Colonic mucosa (tissue), 4 donors: ENCODE measurements around the gene MTSS2. TPM values are rescaled to one million over a fixed set of nuclear protein-coding genes. Genes with fewer than 3 reads are reported as not detected.

Experiments used
- DNase-seq: peaks from one replicate; pipeline ENCODE4 v3.0.0-alpha.2; 2020
- H3K27ac ChIP-seq: fragments of 200-600 bp; one replicate; pipeline ENCODE4 v1.8.0; 2021
- H3K27me3 ChIP-seq: fragments of 200-600 bp; one replicate; pipeline ENCODE4 v1.8.0; 2021
- H3K36me3 ChIP-seq: fragments of 200-600 bp; one replicate; pipeline ENCODE4 v1.8.0; 2021
- H3K4me1 ChIP-seq: fragments of 200-600 bp; one replicate; pipeline ENCODE4 v1.8.0; 2021; ENCODE audit warnings: mild to moderate bottlenecking
- H3K4me3 ChIP-seq: fragments of 200-600 bp; one replicate; pipeline ENCODE4 v1.8.0; 2021
- H3K9ac ChIP-seq, 2 donors: one replicate each; pipeline ENCODE4 v1.7.0; 2013; ENCODE audit warnings: control low read depth in 2 of 2, low read depth in 2 of 2, low read length in 2 of 2
- H3K9me3 ChIP-seq: fragments of 200-600 bp; one replicate; pipeline ENCODE4 v1.8.0; 2021
- intact Hi-C: fragments of 100-400 bp; cut with DNase I; formaldehyde crosslinking; loops from one replicate; pipeline ENCODE4 v1.14.1; 2022
- total RNA-seq, 2 donors: library from RNA; stranded (reverse); fragmentation: NEBNext Ultra II Directional in 1 of 2; extraction: Animal tissue kit (Norgen Biotek cat#: 25700) in 1 of 2; gene quantifications; one replicate each; pipeline ENCODE4 v1.2.1, GENCODE V29; 2021
- TF ChIP-seq, protein P1 (sequence below): fragments of 200-600 bp; IDR thresholded peaks from one replicate; pipeline ENCODE4 v1.8.0; 2022; ENCODE audit warnings: antibody characterized with exemption, mild to moderate bottlenecking
- donor health status: healthy.
- donor health status: DM: no; HTN: no; CAD: no.
- donor health status: DM: no; HTN: no; CAD: no.

The MTSS2 gene
- total RNA-seq, 2 donors from 2014 or later = 15.5 to 25.3 TPM

DNA sequence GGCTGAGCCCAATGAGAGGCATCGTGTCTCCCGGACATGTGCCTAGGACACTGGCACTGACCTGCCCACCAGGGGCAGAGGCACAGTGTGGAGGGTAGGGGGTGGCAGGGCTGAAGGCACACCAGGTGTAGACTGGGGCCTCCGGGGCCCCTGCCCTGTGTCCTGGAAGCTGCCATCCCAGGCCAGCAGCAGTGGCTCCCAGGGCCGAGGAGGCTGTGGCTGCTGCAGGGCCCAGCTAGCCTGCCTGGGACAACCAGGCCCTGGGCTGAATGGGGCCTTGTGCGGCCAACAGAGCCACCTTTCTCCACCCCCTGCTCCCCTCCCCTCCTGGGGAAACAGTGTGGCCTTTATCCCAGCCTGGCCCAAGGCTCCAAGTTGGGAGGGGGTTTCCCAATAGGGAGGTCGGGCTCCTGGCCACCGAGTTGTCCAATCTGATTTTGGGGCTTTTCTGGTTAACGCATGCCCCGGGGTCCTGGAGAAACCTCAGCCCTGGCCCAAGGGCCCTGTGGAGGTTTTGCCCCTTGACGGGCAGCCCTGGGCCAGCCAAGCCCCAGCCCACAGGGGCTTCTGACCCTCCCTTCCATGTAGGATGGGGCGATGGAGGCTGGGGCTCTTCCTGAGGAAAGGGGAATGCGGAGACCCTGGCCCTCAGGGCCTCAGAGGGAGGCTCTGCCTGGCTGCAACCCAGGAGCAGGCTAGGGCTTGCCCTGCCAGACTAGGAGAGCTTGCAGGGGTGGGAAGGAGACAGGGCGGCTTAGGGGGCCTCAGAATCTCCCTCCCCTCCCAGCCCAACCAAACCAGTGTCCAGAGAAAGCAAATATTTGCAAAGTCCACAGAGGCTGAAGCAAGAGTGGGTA, 4.2 kb downstream of the MTSS2 start:
- Histone ChIP-seq H3K27me3 (no peaks in the 10 kb centered on the region), H3K4me1 (no peaks in the 10 kb centered on the region), H3K9me3 (no peaks in the 10 kb centered on the region), H3K4me3 (no peak overlapping the region), H3K36me3 (no peaks in the 10 kb centered on the region), H3K27ac (no peak overlapping the region), H3K9ac (peak overlapping the region in 1 of 2 donors; percentile 46)
- no peak for DNase-seq
- intact Hi-C loops = loop anchor here (2.0 kb wide), 1 partner anchor 89 kb away; no protein-coding TSS in a partner anchor
- TF ChIP-seq, protein P1, sequence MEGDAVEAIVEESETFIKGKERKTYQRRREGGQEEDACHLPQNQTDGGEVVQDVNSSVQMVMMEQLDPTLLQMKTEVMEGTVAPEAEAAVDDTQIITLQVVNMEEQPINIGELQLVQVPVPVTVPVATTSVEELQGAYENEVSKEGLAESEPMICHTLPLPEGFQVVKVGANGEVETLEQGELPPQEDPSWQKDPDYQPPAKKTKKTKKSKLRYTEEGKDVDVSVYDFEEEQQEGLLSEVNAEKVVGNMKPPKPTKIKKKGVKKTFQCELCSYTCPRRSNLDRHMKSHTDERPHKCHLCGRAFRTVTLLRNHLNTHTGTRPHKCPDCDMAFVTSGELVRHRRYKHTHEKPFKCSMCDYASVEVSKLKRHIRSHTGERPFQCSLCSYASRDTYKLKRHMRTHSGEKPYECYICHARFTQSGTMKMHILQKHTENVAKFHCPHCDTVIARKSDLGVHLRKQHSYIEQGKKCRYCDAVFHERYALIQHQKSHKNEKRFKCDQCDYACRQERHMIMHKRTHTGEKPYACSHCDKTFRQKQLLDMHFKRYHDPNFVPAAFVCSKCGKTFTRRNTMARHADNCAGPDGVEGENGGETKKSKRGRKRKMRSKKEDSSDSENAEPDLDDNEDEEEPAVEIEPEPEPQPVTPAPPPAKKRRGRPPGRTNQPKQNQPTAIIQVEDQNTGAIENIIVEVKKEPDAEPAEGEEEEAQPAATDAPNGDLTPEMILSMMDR = no peak

DNA sequence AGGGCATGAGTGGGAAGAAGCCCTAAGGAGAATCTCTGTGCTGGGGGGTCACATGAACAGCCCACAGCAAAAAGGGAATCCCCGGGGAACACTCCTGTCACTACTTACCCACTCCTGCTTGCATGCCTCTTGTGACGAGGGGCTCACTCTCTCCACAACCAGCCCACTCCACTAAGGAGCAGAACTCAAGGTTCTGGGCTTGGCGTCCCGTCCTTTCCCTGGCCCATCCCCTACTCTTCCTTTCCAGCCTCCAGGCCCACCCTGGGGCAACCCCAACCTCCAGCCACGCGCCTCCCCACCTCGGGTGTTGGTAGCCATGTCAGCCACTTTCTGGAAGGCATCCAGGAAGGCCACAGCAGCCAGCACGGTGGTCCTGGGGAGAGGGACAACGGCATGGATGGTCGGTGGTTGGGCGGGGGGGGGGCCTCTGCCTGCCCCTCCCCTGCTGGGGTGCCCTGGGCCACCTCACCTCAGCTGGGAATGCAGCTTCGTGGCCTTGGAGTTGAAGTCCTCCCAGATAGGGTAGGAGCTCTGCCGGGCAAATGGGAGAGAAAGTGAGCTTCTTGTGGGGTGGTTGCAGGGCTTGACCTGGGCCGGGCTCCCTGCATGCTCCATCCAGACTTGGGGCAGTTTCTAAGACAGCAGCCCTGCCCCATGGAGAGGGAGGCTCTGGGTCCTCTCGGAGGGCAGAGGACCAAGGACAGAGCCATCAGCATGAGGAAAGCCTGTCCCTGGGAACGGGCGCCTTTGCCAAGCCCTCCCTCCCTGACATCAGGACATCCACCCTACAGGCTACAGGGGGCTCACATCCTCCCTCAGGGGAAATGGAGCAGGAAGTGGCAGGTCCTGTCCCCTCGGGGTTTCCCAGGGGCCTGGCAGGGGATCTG, 5.1 kb downstream of the MTSS2 start:
- Histone ChIP-seq H3K4me3 (no peak overlapping the region), H3K9ac (peak overlapping the region in 1 of 2 donors; percentile 6), H3K36me3 (no peaks in the 10 kb centered on the region), H3K4me1 (no peaks in the 10 kb centered on the region), H3K27ac (no peak overlapping the region), H3K27me3 (no peaks in the 10 kb centered on the region), H3K9me3 (no peaks in the 10 kb centered on the region)
- TF ChIP-seq, protein P1 = no peak
- intact Hi-C loops = loop anchor here (2.0 kb wide), 1 partner anchor 90 kb away; no protein-coding TSS in a partner anchor
- no peak for DNase-seq

DNA sequence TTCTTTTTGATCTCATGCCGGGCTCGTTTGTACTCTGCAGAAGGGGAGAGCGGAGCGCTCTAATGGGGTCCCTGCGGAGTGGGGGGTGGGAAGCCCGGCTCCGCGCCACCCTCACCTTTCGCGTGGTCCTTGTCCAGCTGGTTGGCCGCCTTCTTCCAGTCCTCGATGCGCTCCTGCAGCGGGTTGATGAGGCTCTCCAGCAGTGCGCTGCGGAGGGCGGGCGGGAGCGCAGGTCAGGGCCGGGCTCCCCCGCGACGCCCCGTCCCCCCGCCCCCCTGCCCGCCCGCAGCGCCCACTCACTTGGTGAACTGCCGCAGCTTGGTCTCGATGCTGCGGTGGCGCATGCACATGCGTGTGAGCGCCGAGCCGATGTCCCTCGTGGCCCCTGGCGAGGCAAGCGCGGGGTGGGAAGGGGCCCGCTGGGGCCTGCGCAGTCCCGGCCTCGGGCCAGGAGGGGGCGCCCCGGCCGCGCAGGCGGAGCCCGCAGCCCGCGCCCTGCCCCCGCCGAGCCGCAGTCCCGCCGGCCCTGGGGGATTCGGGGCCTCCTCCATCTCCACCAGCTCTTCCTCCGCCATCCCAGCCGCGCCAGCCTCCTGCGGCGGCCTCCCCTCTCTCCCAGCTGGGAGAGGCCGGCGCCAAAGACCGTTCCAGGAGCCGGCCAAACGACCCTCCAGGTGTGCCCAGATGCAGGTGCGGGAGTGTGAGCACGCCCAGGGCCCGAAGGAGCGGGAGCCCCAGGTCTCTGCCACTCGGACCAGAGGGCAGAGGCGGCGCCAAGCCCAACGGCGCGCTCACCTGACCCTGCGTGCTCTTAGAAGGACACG, 6.0 kb downstream of the MTSS2 start:
- intact Hi-C loops = loop anchor here (2.0 kb wide), 1 partner anchor 91 kb away; no protein-coding TSS in a partner anchor
- Histone ChIP-seq H3K27me3 (no peaks in the 10 kb centered on the region), H3K9ac (no peak overlapping the region), H3K36me3 (no peaks in the 10 kb centered on the region), H3K9me3 (no peaks in the 10 kb centered on the region), H3K4me1 (no peaks in the 10 kb centered on the region), H3K4me3 (no peak overlapping the region), H3K27ac (no peak overlapping the region)
- no peak for DNase-seq
- TF ChIP-seq, protein P1 = no peak

DNA sequence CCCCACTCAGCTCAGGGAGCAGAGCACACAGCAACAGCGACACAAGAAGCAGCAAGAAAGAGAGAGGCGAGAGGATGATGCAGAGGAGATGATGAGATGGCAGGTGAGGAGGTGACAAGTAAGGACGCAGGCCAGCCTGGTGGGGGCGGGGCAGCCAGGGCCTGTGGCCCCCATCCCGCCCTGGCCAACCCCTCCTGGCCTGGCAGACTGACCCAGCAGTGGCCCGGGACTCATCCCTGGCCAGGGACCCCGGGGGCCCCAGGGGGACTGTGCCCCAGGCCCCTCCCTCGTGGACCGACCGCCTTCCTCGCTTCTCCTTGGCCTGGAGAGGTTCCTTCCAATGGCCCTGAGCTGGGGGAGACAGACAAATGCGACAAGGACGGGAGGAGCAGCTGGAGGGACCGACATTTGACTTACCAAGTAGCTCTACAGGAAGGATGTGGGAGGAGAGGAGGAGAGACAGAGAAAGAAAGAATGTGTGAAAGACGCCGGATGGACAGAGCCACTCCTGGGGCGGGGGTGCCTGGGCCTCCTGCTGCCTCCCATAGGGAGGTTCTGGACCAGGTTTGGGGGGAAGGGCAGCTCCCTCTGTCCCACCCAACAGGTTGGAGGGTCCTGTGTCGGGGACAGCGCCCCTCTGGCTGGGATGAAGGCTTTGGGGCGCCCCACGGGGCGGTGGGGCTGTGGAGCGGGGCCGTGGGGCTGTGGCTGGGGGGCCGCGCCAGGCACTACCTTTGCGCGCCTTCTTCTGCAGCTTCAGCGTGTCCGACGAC, 6.8 kb downstream of the MTSS2 start:
- no peaks in the 10 kb centered on the region for H3K9me3 ChIP-seq
- no peaks in the 10 kb centered on the region for H3K36me3 ChIP-seq
- intact Hi-C loops = no loop called here
- no peaks in the 10 kb centered on the region for H3K4me1 ChIP-seq
- DNase-seq = no peak
- H3K4me3 ChIP-seq = no peak overlapping the region
- H3K9ac ChIP-seq = no peak overlapping the region
- no peak overlapping the region for H3K27ac ChIP-seq
- H3K27me3 ChIP-seq = no peaks in the 10 kb centered on the region
- TF ChIP-seq, protein P1 = no peak
